ENCODE data around the gene GTF3C2. TPM values are rescaled to one million over a fixed set of nuclear protein-coding genes. Genes with fewer than 3 reads are reported as not detected.
"Not testable (repeated sequence)": the region's sequence is repeated elsewhere in the genome, so short reads cannot be mapped to it uniquely, and the experiment has no call there.

The GTF3C2 gene
- total RNA-seq, 2 donors from 2014 or later, result 48.4 to 60.0 TPM

DNA sequence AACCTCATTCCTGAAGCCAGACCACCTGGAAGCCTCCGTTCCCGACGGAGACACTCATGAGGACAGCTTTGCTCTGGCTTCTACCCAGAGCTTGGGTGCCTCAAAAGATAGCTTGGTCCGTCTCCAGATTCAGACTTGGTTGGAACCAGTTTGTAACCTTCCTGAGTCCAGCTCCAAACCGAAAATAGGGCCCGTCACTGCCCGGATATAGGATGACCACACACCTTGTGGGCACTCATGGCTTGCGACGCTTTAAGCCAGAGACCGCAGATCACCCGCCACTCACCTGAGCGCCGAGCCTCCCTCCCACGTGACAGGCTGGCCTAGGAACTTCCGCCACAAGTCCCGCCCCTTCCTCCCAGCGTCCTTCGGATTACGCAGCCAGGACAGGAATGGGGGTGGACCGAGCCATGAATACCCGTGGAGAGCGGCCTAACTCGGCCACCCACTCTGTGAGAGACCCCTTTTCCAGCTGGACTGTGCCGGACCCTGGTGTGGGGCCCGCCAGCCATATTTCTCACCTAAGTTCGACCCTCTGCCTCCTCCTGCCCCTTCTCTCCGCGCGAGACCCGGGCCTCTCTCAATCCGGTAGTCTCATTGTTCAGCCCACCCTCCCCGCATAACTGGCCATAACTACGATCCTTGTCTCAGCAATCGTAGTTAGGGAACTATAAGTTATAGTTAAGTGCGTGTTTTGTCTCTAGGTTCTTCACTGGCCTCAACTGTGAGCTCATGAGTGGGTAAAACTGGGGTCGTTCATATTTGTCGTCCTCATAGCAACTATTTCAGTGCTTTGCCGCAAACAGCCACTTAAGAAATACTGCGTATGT is 33.6 kb downstream of the GTF3C2 start, which contains the start of gene MPV17:
TSS of gene MPV17 (minus strand) at position 332 of the 830 bp plus-strand sequence. CDS start 580 bp downstream, outside the sequence.
- intact Hi-C loops (cut with DNase I), result no loop called here
- no peaks in the 10 kb centered on the region for H3K9me3 ChIP-seq
- peak; percentile 95 for DNase-seq
- peak within 1 kb of the TSS; percentile 83 to 93 for H3K9ac ChIP-seq (ENCODE audit: low read depth in 2 of 2, low read length in 2 of 2)
- H3K4me3 ChIP-seq, result peak within 1 kb of the TSS; percentile 78
- TF ChIP-seq, protein P1, sequence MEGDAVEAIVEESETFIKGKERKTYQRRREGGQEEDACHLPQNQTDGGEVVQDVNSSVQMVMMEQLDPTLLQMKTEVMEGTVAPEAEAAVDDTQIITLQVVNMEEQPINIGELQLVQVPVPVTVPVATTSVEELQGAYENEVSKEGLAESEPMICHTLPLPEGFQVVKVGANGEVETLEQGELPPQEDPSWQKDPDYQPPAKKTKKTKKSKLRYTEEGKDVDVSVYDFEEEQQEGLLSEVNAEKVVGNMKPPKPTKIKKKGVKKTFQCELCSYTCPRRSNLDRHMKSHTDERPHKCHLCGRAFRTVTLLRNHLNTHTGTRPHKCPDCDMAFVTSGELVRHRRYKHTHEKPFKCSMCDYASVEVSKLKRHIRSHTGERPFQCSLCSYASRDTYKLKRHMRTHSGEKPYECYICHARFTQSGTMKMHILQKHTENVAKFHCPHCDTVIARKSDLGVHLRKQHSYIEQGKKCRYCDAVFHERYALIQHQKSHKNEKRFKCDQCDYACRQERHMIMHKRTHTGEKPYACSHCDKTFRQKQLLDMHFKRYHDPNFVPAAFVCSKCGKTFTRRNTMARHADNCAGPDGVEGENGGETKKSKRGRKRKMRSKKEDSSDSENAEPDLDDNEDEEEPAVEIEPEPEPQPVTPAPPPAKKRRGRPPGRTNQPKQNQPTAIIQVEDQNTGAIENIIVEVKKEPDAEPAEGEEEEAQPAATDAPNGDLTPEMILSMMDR (IDR thresholded peaks at IDR 0.05), result no peak
- peaks cover 14% of the 10 kb centered on the region for H3K4me1 ChIP-seq
- peaks cover 9% of the 10 kb centered on the region for H3K36me3 ChIP-seq
- no peaks in the 10 kb centered on the region for H3K27me3 ChIP-seq
- H3K27ac ChIP-seq, result peak within 1 kb of the TSS; percentile 86

GRCh38 chr2:27322301-27322765 is 34.2 kb downstream of the GTF3C2 start:
- Histone ChIP-seq H3K4me3 (peak overlapping the region; percentile 78), H3K4me1 (peaks cover 14% of the 10 kb centered on the region), H3K9ac (ENCODE audit: low read depth in 2 of 2, low read length in 2 of 2) (peak overlapping the region; percentile 67 to 93), H3K27me3 (no peaks in the 10 kb centered on the region), H3K27ac (peak overlapping the region; percentile 86), H3K9me3 (no peaks in the 10 kb centered on the region), H3K36me3 (peaks cover 9% of the 10 kb centered on the region)
- DNase-seq, result peak; percentile 21
- TF ChIP-seq, protein P1 (IDR thresholded peaks at IDR 0.05), result no peak
- intact Hi-C loops (cut with DNase I), result no loop called here

DNA sequence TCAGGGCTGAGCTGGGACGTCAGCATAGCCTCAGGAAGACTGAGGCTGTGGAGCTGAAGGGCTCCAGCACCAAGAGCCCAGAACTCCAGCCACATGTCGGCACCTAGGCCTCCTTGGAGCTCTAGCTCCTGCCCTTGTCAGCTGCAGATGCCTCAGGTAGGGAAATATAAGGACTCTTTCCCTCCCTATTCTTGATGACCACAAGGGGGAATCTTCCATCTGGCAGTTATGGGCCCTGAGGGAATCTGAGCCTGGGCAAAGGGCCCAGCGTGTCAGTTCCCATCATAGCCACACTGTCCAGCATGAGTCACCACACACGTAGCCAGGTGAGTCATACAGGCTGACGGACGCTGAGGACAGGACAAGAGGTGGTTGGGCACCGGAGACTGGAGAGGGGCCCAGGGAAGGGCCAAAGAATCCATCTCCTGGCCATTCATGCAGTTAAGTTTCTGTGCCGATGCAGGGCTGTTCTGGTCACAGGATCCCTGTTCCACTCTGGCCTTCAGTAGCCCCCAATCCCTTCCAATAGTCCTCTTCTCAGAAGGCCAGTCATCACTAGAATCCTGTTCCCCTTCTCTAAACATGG is 35.5 kb downstream of the GTF3C2 start:
- Histone ChIP-seq H3K9ac (ENCODE audit: low read depth in 2 of 2, low read length in 2 of 2) (no peak overlapping the region), H3K4me3 (no peak overlapping the region)

DNA sequence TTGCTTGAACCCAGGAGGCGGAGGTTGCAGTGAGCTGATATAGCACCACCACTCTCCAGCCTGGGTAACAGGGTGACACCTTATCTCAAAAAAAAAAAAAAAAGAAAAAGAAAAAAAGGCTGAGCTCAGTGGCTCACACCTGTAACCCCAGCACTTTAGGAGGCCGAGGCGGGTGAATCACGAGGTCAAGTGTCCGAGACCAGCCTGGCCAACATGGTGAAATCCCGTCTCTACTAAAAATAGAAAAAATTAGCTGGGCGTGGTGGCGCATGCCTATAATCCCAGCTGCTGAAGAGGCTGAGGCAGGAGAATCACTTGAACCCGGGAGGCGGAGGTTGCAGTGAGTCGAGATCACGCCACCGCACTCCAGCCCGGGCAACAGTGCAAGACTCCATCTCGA is 36.7 kb downstream of the GTF3C2 start:
- H3K27me3 ChIP-seq; H3K27ac ChIP-seq; H3K9me3 ChIP-seq; DNase-seq; H3K4me3 ChIP-seq; intact Hi-C loops (cut with DNase I); H3K9ac ChIP-seq (ENCODE audit: low read depth in 2 of 2, low read length in 2 of 2); H3K36me3 ChIP-seq: not testable (repeated sequence)
- H3K4me1 ChIP-seq, result peaks cover 14% of the 10 kb centered on the region

More for the DNA sequence above, 35.5 kb downstream of the GTF3C2 start:
- H3K4me1 ChIP-seq, result peaks cover 14% of the 10 kb centered on the region
- TF ChIP-seq, protein P1 (IDR thresholded peaks at IDR 0.05), result peak; percentile 19
- H3K36me3 ChIP-seq, result no peaks in the 10 kb centered on the region
- peak; percentile 50 for DNase-seq
- H3K27me3 ChIP-seq, result no peaks in the 10 kb centered on the region
- H3K9me3 ChIP-seq, result no peaks in the 10 kb centered on the region
- no peak overlapping the region for H3K27ac ChIP-seq
- intact Hi-C loops (cut with DNase I), result no loop called here

- H3K36me3 ChIP-seq, result no peaks in the 10 kb centered on the region
- no peaks in the 10 kb centered on the region for H3K9me3 ChIP-seq
- peaks cover under 1% of the 10 kb centered on the region for H3K4me1 ChIP-seq
- H3K4me3 ChIP-seq, result no peak overlapping the region
- no peak overlapping the region for H3K9ac ChIP-seq (ENCODE audit: low read depth in 2 of 2, low read length in 2 of 2)
- intact Hi-C loops (cut with DNase I), result no loop called here
- H3K27me3 ChIP-seq, result no peaks in the 10 kb centered on the region
- TF ChIP-seq, protein P1 (IDR thresholded peaks at IDR 0.05), result no peak
- no peak for DNase-seq
- no peak overlapping the region for H3K27ac ChIP-seq
These were observed 39.7 kb downstream of the GTF3C2 start for GRCh38 chr2:27316655-27317412.

All from colonic mucosa (tissue), 4 donors.